Measurements from ENCODE around the gene SH3BGR. TPM values are rescaled to one million over a fixed set of nuclear protein-coding genes. Genes with fewer than 3 reads are reported as not detected.

Gene SH3BGR
- total and polyA plus RNA-seq, 2 of the 4 experiments (the other 2 are of a cell fraction) = 1.6 to 2.0 TPM

- H3K9me3 ChIP-seq (ENCODE audit: control insufficient read depth, insufficient read depth, low read length) = no peaks in the 10 kb centered on the region
- no peaks in the 10 kb centered on the region for H3K36me3 ChIP-seq (ENCODE audit: control insufficient read depth, insufficient read depth, low read length)
- in situ Hi-C loops (cut with MboI; ENCODE audit: low sequenced_read_pairs) (no loop called here), dilution Hi-C loops (cut with HindIII; ENCODE audit: low sequenced_read_pairs, unreplicated experiment) (no loop called here), intact Hi-C loops (cut with micrococcal nuclease) (loop anchor here (10.0 kb wide), 1 partner anchor 1139 kb away; no protein-coding TSS in a partner anchor)
- H2AK9ac ChIP-seq (replicated peaks; ENCODE audit: low read depth, low read length, poor library complexity) = no peak overlapping the region
- TF ChIP-seq, protein P1, sequence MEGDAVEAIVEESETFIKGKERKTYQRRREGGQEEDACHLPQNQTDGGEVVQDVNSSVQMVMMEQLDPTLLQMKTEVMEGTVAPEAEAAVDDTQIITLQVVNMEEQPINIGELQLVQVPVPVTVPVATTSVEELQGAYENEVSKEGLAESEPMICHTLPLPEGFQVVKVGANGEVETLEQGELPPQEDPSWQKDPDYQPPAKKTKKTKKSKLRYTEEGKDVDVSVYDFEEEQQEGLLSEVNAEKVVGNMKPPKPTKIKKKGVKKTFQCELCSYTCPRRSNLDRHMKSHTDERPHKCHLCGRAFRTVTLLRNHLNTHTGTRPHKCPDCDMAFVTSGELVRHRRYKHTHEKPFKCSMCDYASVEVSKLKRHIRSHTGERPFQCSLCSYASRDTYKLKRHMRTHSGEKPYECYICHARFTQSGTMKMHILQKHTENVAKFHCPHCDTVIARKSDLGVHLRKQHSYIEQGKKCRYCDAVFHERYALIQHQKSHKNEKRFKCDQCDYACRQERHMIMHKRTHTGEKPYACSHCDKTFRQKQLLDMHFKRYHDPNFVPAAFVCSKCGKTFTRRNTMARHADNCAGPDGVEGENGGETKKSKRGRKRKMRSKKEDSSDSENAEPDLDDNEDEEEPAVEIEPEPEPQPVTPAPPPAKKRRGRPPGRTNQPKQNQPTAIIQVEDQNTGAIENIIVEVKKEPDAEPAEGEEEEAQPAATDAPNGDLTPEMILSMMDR (conservative IDR thresholded peaks at IDR 0.05; ENCODE audit: low read depth, low read length) = no peak
- TF ChIP-seq, protein P2, sequence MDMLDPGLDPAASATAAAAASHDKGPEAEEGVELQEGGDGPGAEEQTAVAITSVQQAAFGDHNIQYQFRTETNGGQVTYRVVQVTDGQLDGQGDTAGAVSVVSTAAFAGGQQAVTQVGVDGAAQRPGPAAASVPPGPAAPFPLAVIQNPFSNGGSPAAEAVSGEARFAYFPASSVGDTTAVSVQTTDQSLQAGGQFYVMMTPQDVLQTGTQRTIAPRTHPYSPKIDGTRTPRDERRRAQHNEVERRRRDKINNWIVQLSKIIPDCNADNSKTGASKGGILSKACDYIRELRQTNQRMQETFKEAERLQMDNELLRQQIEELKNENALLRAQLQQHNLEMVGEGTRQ (IDR thresholded peaks at IDR 0.05; ENCODE audit: low read depth, low read length) = no peak
- TF ChIP-seq RCOR1 (IDR thresholded peaks at IDR 0.05; ENCODE audit: insufficient replicate concordance, low read length) = no peak
- H3K18ac ChIP-seq (ENCODE audit: low read depth, low read length) = no peak overlapping the region
- H3K4me3 ChIP-seq (ENCODE audit: insufficient read depth, low read depth, low read length) = no peak overlapping the region
- DNase-seq (no peak), ATAC-seq (ENCODE audit: low read depth) (no peak)
- no peak overlapping the region for H2AK5ac ChIP-seq (ENCODE audit: low read depth, low read length)
- H3K4ac ChIP-seq (ENCODE audit: low read depth, low read length) = no peak overlapping the region
- no peak overlapping the region for H2BK20ac ChIP-seq (ENCODE audit: low read depth, low read length)
- H4K20me1 ChIP-seq (ENCODE audit: insufficient read depth, low read length) = no peaks in the 10 kb centered on the region
- POLR2A ChIA-PET (ENCODE audit: unreplicated experiment) = no interaction called here
- H4K5ac ChIP-seq (ENCODE audit: low read depth, low read length) = no peak overlapping the region
- H2BK5ac ChIP-seq (ENCODE audit: low read depth, low read length, poor library complexity, severe bottlenecking) = no peak overlapping the region
- no peak overlapping the region for H3K27ac ChIP-seq (ENCODE audit: insufficient read depth, low read length)
- 0% methylated on average over 1 of the region's 3 CpGs; no CpG with 5 or more reads in 1 of the 2 experiments for WGBS, 2 experiments (ENCODE audit: extremely low coverage in 2 of 2, insufficient read length in 1 of 2)
- no peak overlapping the region for H3K56ac ChIP-seq (ENCODE audit: extremely low read depth, insufficient read depth, low read length)
- H4K8ac ChIP-seq (ENCODE audit: low read depth in 2 of 2, low read length in 2 of 2) = no peak overlapping the region
- H3K14ac ChIP-seq (replicated peaks; ENCODE audit: low read depth, low read length) = no peak overlapping the region
- no peak overlapping the region for H4K91ac ChIP-seq (ENCODE audit: insufficient read depth, low read depth, low read length)
- no peaks in the 10 kb centered on the region for H3K79me1 ChIP-seq (ENCODE audit: low read depth in 1 of 2, low read length in 2 of 2)
- H3K27me3 ChIP-seq (ENCODE audit: control insufficient read depth, insufficient read depth, low read length) = no peaks in the 10 kb centered on the region
- no peaks in the 10 kb centered on the region for H3K9me1 ChIP-seq (ENCODE audit: insufficient read depth, low read length)
- H3K4me1 ChIP-seq (ENCODE audit: control insufficient read depth, insufficient read depth, low read length) = no peaks in the 10 kb centered on the region
- H3K4me2 ChIP-seq (ENCODE audit: low read depth, low read length) = no peak overlapping the region
- BruUV-seq (replicated peaks) = no TSS peak
- no peak overlapping the region for H2AFZ ChIP-seq (replicated peaks; ENCODE audit: low read length, poor library complexity)
- H2BK120ac ChIP-seq (ENCODE audit: low read depth, low read length) = no peak overlapping the region
- no peak overlapping the region for H2BK15ac ChIP-seq (ENCODE audit: low read depth, low read length)
- no peak overlapping the region for H3K23ac ChIP-seq (ENCODE audit: low read depth, low read length)
- no peak overlapping the region for H3K9ac ChIP-seq (ENCODE audit: low read depth, low read length)
- CTCF ChIA-PET = no interaction called here
Observed at GRCh38 chr21:39553331-39553730, 101.6 kb downstream of the SH3BGR start.

Measured in IMR-90 (cell line).